Body of pancreas (tissue), 4 donors: ENCODE measurements around the gene KIRREL1.

ENCODE experiments used
- POLR2A ChIP-seq, 3 donors: fragments of 450-650 bp; IDR thresholded peaks; one replicate each; pipeline ENCODE4 v1.6.1; 2016; ENCODE audit warnings: antibody characterized with exemption in 3 of 3, mild to moderate bottlenecking in 2 of 3
- TF ChIP-seq, protein P1 (sequence below), 7 experiments: fragments of 450-650 bp in 4 of 7; fragments of 200-600 bp in 3 of 7; sonication (generic) in 3 of 7; IDR thresholded peaks; one replicate each; pipeline ENCODE4 v1.5.1; 2016 to 2019; ENCODE audit warnings: antibody characterized with exemption in 7 of 7

DNA sequence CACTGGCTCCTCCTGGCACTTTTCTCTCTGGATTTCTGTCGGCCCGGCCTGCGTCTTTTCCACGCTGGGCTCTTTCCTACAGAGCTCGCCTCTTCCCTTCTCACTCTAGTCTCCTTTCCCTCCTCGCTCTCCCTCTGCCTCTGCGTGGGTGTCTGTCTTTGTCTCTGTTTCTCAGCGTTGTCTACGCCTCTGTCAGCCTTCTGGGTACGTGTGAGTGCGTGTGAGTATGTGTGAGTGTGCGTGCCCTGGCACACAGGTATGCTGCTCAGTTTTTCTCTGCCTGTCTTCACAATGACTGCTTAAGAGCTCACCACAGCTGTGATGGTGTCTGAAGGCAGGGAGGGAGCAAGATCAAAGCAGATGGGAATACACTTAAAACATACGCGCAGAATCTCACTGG, 77.7 kb downstream of the KIRREL1 start:
- TF ChIP-seq, protein P1, sequence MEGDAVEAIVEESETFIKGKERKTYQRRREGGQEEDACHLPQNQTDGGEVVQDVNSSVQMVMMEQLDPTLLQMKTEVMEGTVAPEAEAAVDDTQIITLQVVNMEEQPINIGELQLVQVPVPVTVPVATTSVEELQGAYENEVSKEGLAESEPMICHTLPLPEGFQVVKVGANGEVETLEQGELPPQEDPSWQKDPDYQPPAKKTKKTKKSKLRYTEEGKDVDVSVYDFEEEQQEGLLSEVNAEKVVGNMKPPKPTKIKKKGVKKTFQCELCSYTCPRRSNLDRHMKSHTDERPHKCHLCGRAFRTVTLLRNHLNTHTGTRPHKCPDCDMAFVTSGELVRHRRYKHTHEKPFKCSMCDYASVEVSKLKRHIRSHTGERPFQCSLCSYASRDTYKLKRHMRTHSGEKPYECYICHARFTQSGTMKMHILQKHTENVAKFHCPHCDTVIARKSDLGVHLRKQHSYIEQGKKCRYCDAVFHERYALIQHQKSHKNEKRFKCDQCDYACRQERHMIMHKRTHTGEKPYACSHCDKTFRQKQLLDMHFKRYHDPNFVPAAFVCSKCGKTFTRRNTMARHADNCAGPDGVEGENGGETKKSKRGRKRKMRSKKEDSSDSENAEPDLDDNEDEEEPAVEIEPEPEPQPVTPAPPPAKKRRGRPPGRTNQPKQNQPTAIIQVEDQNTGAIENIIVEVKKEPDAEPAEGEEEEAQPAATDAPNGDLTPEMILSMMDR (IDR thresholded peaks at IDR 0.05): no peak
- no peak for TF ChIP-seq POLR2A (IDR thresholded peaks at IDR 0.05)
